Type B pancreatic cell (in vitro differentiated cells): ENCODE measurements around the gene B9D1. TPM values are rescaled to one million over a fixed set of nuclear protein-coding genes. Genes with fewer than 3 reads are reported as not detected.

Source experiments
- DNase-seq: peaks from one replicate; pipeline ENCODE4 v3.0.0; 2021; ENCODE audit warnings: mixed read lengths; ENCODE audit not compliant: unreplicated experiment; ENCODE audit errors: extremely low spot score
- H3K27ac Mint-ChIP-seq: 2 replicates; pipeline ENCODE4 v1.8.0; 2021; ENCODE audit warnings: mild to moderate bottlenecking, mixed read lengths
- H3K27me3 Mint-ChIP-seq: 2 replicates; pipeline ENCODE4 v1.8.0; 2021; ENCODE audit warnings: mixed read lengths
- H3K36me3 Mint-ChIP-seq: 2 replicates; pipeline ENCODE4 v1.8.0; 2021; ENCODE audit warnings: mixed read lengths
- H3K4me1 Mint-ChIP-seq: one replicate; pipeline ENCODE4 v1.8.0; 2021; ENCODE audit warnings: mixed read lengths; ENCODE audit not compliant: unreplicated experiment
- H3K4me3 Mint-ChIP-seq: 2 replicates; pipeline ENCODE4 v1.8.0; 2021; ENCODE audit warnings: mild to moderate bottlenecking, mixed read lengths
- H3K9me3 Mint-ChIP-seq: 2 replicates; pipeline ENCODE4 v1.8.0; 2021; ENCODE audit warnings: mixed read lengths
- total RNA-seq: library from RNA; stranded (reverse); gene quantifications from 2 replicates; pipeline ENCODE4 v1.2.1, GENCODE V29; 2021; ENCODE audit warnings: low replicate concordance
- TF ChIP-seq, protein P1 (sequence below): fragments of 200-600 bp; sonication (generic); conservative IDR thresholded peaks from 2 replicates; pipeline ENCODE4 v1.5.0; 2021; ENCODE audit warnings: antibody characterized with exemption, mild to moderate bottlenecking

The B9D1 gene
- total RNA-seq, 1 donor from 2014 or later, result 23.2 TPM

GRCh38 chr17:19402171-19402570 lies 39.6 kb upstream of the B9D1 start:
- no peaks in the 10 kb centered on the region for H3K27me3 Mint-ChIP-seq
- TF ChIP-seq, protein P1, sequence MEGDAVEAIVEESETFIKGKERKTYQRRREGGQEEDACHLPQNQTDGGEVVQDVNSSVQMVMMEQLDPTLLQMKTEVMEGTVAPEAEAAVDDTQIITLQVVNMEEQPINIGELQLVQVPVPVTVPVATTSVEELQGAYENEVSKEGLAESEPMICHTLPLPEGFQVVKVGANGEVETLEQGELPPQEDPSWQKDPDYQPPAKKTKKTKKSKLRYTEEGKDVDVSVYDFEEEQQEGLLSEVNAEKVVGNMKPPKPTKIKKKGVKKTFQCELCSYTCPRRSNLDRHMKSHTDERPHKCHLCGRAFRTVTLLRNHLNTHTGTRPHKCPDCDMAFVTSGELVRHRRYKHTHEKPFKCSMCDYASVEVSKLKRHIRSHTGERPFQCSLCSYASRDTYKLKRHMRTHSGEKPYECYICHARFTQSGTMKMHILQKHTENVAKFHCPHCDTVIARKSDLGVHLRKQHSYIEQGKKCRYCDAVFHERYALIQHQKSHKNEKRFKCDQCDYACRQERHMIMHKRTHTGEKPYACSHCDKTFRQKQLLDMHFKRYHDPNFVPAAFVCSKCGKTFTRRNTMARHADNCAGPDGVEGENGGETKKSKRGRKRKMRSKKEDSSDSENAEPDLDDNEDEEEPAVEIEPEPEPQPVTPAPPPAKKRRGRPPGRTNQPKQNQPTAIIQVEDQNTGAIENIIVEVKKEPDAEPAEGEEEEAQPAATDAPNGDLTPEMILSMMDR, result no peak
- H3K4me1 Mint-ChIP-seq, result peaks cover 21% of the 10 kb centered on the region
- no peaks in the 10 kb centered on the region for H3K36me3 Mint-ChIP-seq
- no peak overlapping the region for H3K4me3 Mint-ChIP-seq
- no peaks in the 10 kb centered on the region for H3K9me3 Mint-ChIP-seq
- no peak overlapping the region for H3K27ac Mint-ChIP-seq
- no peak for DNase-seq

- H3K27ac Mint-ChIP-seq, result no peak overlapping the region
Observed at GRCh38 chr17:19401321-19402010, 38.9 kb upstream of the B9D1 start.

GRCh38 chr17:19399750-19400450 lies 37.4 kb upstream of the B9D1 start:
- TF ChIP-seq, protein P1, result no peak
- H3K9me3 Mint-ChIP-seq, result no peaks in the 10 kb centered on the region
- H3K4me1 Mint-ChIP-seq, result peaks cover 21% of the 10 kb centered on the region
- H3K27ac Mint-ChIP-seq, result no peak overlapping the region
- no peak overlapping the region for H3K4me3 Mint-ChIP-seq
- no peaks in the 10 kb centered on the region for H3K36me3 Mint-ChIP-seq
- no peaks in the 10 kb centered on the region for H3K27me3 Mint-ChIP-seq
- no peak for DNase-seq

More at GRCh38 chr17:19401321-19402010, 38.9 kb upstream of the B9D1 start:
- Mint-ChIP-seq H3K9me3 (no peaks in the 10 kb centered on the region), H3K4me1 (peaks cover 21% of the 10 kb centered on the region), H3K36me3 (no peaks in the 10 kb centered on the region), H3K27me3 (no peaks in the 10 kb centered on the region), H3K4me3 (no peak overlapping the region)
- no peak for DNase-seq
- TF ChIP-seq, protein P1, result no peak

DNA sequence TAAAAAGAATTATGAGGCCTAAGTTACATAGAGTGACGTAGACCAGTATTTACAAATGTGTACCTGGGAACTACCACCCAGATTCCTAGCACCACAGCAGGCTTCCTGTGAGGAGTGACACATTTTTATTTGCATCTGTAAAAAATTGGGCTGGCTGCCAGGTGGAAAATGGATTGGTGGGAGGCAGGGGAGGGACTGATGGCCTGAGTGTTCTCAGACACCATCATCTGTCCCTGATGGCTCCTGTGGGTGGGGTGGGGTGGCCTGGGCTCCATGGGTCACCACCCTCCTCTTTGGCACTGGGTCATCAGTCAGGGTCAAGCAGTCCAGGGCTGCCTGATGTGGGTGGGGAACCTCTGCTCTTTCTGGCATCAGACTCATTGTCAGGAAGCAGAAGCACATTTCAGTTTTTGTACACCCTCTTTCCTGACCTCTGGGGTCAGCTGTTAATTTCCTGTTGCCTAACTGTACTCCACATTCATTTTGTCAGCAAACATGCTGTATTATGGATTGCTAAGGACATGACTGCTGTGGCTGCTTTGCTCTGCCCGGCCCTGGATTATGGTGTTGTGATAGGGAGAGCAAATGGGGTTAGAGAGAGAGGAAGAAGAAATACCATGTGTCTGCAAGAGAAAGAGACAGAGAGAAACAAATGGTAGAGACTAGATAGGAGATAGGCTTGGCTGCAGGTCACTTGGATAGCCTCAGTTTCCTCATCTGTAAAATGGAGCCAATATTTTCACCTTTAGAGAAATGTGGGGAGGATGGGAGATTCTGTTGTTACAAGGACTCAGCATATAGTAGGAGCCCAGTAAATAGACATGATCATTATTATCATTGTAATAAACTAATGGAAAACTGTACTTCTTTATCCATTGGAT lies 36.0 kb upstream of the B9D1 start:
- Mint-ChIP-seq H3K4me3 (no peak overlapping the region), H3K27me3 (no peaks in the 10 kb centered on the region), H3K36me3 (no peaks in the 10 kb centered on the region), H3K9me3 (no peaks in the 10 kb centered on the region), H3K4me1 (peaks cover 21% of the 10 kb centered on the region), H3K27ac (peak overlapping the region; percentile 68)
- TF ChIP-seq, protein P1, result no peak
- DNase-seq, result no peak

GRCh38 chr17:19397556-19398041 lies 35.1 kb upstream of the B9D1 start:
- TF ChIP-seq, protein P1, result no peak
- Mint-ChIP-seq H3K4me1 (peaks cover 25% of the 10 kb centered on the region), H3K27ac (peak overlapping the region; percentile 68), H3K36me3 (no peaks in the 10 kb centered on the region), H3K4me3 (no peak overlapping the region), H3K27me3 (no peaks in the 10 kb centered on the region), H3K9me3 (no peaks in the 10 kb centered on the region)
- no peak for DNase-seq
